Measurements from ENCODE around the gene LRRC47. TPM values are rescaled to one million over a fixed set of nuclear protein-coding genes. Genes with fewer than 3 reads are reported as not detected.

Gene LRRC47
- total and polyA plus RNA-seq, 5 donors = 23.3 to 60.3 (median 51.2) TPM

GRCh38 chr1:3735688-3736087, 60.6 kb downstream of the LRRC47 start:
- Histone ChIP-seq H3K9me3 (ENCODE audit: control insufficient read depth, low read length) (no peaks in the 10 kb centered on the region), H3K4me3 (ENCODE audit: low read length) (no peak overlapping the region), H3K27me3 (ENCODE audit: control insufficient read depth, insufficient read depth) (no peaks in the 10 kb centered on the region), H3K4me1 (ENCODE audit: control insufficient read depth, insufficient read depth, low read length) (no peaks in the 10 kb centered on the region), H3K27ac (ENCODE audit: low read length) (no peak overlapping the region)
- intact Hi-C loops (cut with DNase I) = loop anchor here in 1 of 4 donors (10.0 kb wide), 1 partner anchor 161 kb away; no protein-coding TSS in a partner anchor
- ATAC-seq = no peak
- WGBS = 77% methylated on average over 13 of the region's 13 CpGs
- DNase-seq = peak in 1 of 3 donors; percentile 39

- H3K4me1 ChIP-seq (ENCODE audit: control insufficient read depth, insufficient read depth, low read length) = no peaks in the 10 kb centered on the region
- no peak overlapping the region for H3K4me3 ChIP-seq (ENCODE audit: low read length)
- no peaks in the 10 kb centered on the region for H3K9me3 ChIP-seq (ENCODE audit: control insufficient read depth, low read length)
- intact Hi-C loops (cut with DNase I) = loop anchor here in 1 of 4 donors (10.0 kb wide), 1 partner anchor 160 kb away; no protein-coding TSS in a partner anchor
- no peak overlapping the region for H3K27ac ChIP-seq (ENCODE audit: low read length)
- DNase-seq (peak in 2 of 3 donors; percentile 26 to 34), ATAC-seq (no peak)
- H3K27me3 ChIP-seq (ENCODE audit: control insufficient read depth, insufficient read depth) = no peaks in the 10 kb centered on the region
- WGBS = 84% methylated on average over 12 of the region's 12 CpGs
Observed at GRCh38 chr1:3735027-3735681, 61.1 kb downstream of the LRRC47 start.

GRCh38 chr1:3734602-3735001, 61.7 kb downstream of the LRRC47 start:
- Histone ChIP-seq H3K4me1 (ENCODE audit: control insufficient read depth, insufficient read depth, low read length) (no peaks in the 10 kb centered on the region), H3K27ac (ENCODE audit: low read length) (no peak overlapping the region), H3K9me3 (ENCODE audit: control insufficient read depth, low read length) (no peaks in the 10 kb centered on the region), H3K4me3 (ENCODE audit: low read length) (no peak overlapping the region), H3K27me3 (ENCODE audit: control insufficient read depth, insufficient read depth) (no peaks in the 10 kb centered on the region)
- DNase-seq (peak in 2 of 3 donors; percentile 37 to 59), ATAC-seq (no peak)
- WGBS = 88% methylated on average over 16 of the region's 16 CpGs
- intact Hi-C loops (cut with DNase I) = loop anchor here in 1 of 4 donors (10.0 kb wide), 1 partner anchor 160 kb away; no protein-coding TSS in a partner anchor

DNA sequence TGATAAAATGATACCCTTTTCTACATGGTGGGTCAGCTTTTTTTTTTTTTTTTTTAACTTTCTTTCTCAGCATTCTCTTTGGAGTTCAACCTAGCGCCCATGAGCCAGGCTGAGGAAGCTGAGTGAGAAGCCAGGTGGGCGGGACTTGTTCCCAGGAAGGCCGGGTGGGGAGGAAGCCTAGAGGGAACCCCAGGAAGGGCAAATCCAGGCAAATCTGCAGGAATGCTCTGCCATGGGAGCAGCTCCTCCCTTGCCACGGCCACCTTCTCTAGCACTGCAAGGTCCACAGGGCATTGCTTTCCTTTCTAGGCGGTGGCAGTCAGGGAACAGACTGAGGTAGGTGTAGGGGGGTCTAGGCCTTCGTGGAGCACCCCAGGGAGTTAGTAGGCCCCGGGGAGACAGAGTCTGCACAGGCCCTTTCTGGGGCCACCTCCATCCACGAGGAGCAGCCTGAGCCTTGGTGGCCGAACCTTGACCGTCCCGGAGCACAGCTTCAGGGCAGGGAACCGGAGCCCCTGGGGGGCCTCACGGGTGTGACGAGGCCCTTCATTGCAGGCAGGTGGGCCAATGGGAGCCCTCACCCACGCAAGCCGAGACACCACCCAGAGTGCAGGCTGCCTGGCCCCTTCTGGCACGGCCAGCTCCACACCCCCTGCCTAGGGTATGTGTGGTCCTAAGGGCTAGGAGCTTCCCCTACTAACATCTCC, 62.3 kb downstream of the LRRC47 start:
- intact Hi-C loops (cut with DNase I) = loop anchor here in 1 of 4 donors (10.0 kb wide), 1 partner anchor 159 kb away; no protein-coding TSS in a partner anchor
- peak in 1 of 3 donors; percentile 52 for DNase-seq
- no peak for ATAC-seq
- Histone ChIP-seq H3K27ac (ENCODE audit: low read length) (no peak overlapping the region), H3K27me3 (ENCODE audit: control insufficient read depth, insufficient read depth) (no peaks in the 10 kb centered on the region), H3K4me1 (ENCODE audit: control insufficient read depth, insufficient read depth, low read length) (no peaks in the 10 kb centered on the region), H3K4me3 (ENCODE audit: low read length) (no peak overlapping the region), H3K9me3 (ENCODE audit: control insufficient read depth, low read length) (no peaks in the 10 kb centered on the region)
- WGBS = 85% methylated on average over 17 of the region's 17 CpGs

- WGBS = 70% methylated on average over 29 of the region's 29 CpGs
- H3K4me1 ChIP-seq (ENCODE audit: control insufficient read depth, insufficient read depth, low read length) = no peaks in the 10 kb centered on the region
- no peak overlapping the region for H3K27ac ChIP-seq (ENCODE audit: low read length)
- ATAC-seq (peak in 1 of 2 donors; percentile 6), DNase-seq (peak in 1 of 3 donors; percentile 35)
- H3K4me3 ChIP-seq (ENCODE audit: low read length) = no peak overlapping the region
- intact Hi-C loops (cut with DNase I) = loop anchor here in 1 of 4 donors (10.0 kb wide), 1 partner anchor 158 kb away; no protein-coding TSS in a partner anchor
- H3K9me3 ChIP-seq (ENCODE audit: control insufficient read depth, low read length) = no peaks in the 10 kb centered on the region
- H3K27me3 ChIP-seq (ENCODE audit: control insufficient read depth, insufficient read depth) = no peaks in the 10 kb centered on the region
Observed at GRCh38 chr1:3733094-3733882, 63.0 kb downstream of the LRRC47 start.

DNA sequence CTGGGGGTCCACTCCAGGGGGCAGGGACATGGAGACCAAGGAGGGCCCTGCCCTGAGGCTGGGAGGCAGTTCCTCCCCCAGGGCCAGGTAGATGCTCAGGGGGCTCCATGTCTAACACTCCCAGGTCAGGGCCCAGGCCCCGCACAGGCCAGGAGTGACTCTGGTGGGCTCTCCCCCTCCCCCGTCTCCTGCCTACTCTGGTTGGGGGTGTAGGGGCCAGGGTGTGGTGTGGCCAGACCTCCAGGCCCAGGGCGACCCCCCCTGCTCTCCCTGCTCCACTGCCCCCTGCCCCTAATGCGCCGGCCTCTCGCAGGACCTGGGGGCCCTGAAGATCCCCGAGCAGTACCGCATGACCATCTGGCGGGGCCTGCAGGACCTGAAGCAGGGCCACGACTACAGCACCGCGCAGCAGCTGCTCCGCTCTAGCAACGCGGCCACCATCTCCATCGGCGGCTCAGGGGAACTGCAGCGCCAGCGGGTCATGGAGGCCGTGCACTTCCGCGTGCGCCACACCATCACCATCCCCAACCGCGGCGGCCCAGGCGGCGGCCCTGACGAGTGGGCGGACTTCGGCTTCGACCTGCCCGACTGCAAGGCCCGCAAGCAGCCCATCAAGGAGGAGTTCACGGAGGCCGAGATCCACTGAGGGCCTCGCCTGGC, 63.7 kb downstream of the LRRC47 start:
- Histone ChIP-seq H3K27me3 (ENCODE audit: control insufficient read depth, insufficient read depth) (no peaks in the 10 kb centered on the region), H3K27ac (ENCODE audit: low read length) (no peak overlapping the region), H3K4me3 (ENCODE audit: low read length) (no peak overlapping the region), H3K9me3 (ENCODE audit: control insufficient read depth, low read length) (no peaks in the 10 kb centered on the region), H3K4me1 (ENCODE audit: control insufficient read depth, insufficient read depth, low read length) (no peaks in the 10 kb centered on the region)
- 33% methylated on average over 37 of the region's 37 CpGs for WGBS
- intact Hi-C loops (cut with DNase I) = loop anchor here in 1 of 4 donors (10.0 kb wide), 1 partner anchor 158 kb away; no protein-coding TSS in a partner anchor
- ATAC-seq = peak; percentile 23 to 25
- DNase-seq = no peak

- H3K4me1 ChIP-seq (ENCODE audit: control insufficient read depth, insufficient read depth, low read length) = no peaks in the 10 kb centered on the region
- no peak for DNase-seq
Observed at GRCh38 chr1:3731583-3732433, 64.5 kb downstream of the LRRC47 start.

DNA sequence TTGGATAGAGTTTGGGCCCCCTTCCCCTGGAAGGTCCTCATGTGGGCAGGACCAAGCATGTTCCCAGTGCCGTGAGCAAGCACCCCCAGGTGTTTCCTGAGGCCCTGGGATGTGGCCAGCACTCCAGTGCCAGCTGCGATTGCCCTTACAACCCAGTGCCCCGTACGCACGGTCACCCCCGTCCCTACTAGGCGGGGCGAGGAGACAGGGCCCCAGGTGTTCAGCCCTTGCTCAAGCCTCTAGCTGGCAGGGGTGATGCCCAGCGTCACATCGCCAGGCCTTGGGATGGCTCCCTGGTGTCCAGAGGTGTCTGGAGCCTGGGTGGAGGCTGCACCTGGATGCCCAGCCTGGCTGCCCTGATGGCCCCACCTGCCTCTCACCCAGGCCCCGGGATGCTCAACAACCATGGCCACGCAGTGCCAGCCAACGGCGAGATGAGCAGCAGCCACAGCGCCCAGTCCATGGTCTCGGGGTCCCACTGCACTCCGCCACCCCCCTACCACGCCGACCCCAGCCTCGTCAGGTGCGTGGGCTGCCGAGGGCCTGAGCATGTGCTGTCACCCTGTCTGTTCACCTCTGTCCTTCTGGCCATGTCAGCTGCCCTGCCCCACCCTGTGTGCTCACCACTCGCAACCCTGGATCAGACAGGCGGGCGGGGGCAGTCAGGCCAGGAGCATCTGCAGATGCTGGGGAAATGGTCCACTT, 65.6 kb downstream of the LRRC47 start:
- intact Hi-C loops (cut with DNase I) = loop anchor here in 1 of 4 donors (10.0 kb wide), 1 partner anchor 156 kb away; no protein-coding TSS in a partner anchor
- Histone ChIP-seq H3K27ac (ENCODE audit: low read length) (no peak overlapping the region), H3K4me1 (ENCODE audit: control insufficient read depth, insufficient read depth, low read length) (no peaks in the 10 kb centered on the region), H3K9me3 (ENCODE audit: control insufficient read depth, low read length) (no peaks in the 10 kb centered on the region), H3K27me3 (ENCODE audit: control insufficient read depth, insufficient read depth) (no peaks in the 10 kb centered on the region), H3K4me3 (ENCODE audit: low read length) (no peak overlapping the region)
- ATAC-seq (no peak), DNase-seq (no peak)
- WGBS = 84% methylated on average over 25 of the region's 25 CpGs

More at GRCh38 chr1:3731583-3732433, 64.5 kb downstream of the LRRC47 start:
- WGBS = 45% methylated on average over 25 of the region's 25 CpGs
- Histone ChIP-seq H3K4me3 (ENCODE audit: low read length) (no peak overlapping the region), H3K27me3 (ENCODE audit: control insufficient read depth, insufficient read depth) (no peaks in the 10 kb centered on the region), H3K9me3 (ENCODE audit: control insufficient read depth, low read length) (no peaks in the 10 kb centered on the region), H3K27ac (ENCODE audit: low read length) (no peak overlapping the region)
- intact Hi-C loops (cut with DNase I) = loop anchor here in 1 of 4 donors (10.0 kb wide), 1 partner anchor 157 kb away; no protein-coding TSS in a partner anchor
- no peak for ATAC-seq

All from right cardiac atrium (tissue), 5 donors.